B cell (primary cell): Measurements from ENCODE around the gene IGF2BP3. TPM values are rescaled to one million over a fixed set of nuclear protein-coding genes. Genes with fewer than 3 reads are reported as not detected.

ENCODE experiments used
- ATAC-seq: fragments of 200-7000 bp; cut with Tn5 transposase; one replicate; pipeline ENCODE4 v1.10.0; 2021; ENCODE audit warnings: low read depth, mild to moderate bottlenecking, moderate number of reproducible peaks, moderate library complexity
- CTCF ChIA-PET: fragments of 350-600 bp; sonication (Branson Sonifier 250); formaldehyde crosslinking; loops from one replicate; lab custom pipeline; 2021; ENCODE audit warnings: antibody characterized with exemption, inconsistent platforms; lab: Charles Lee
- POLR2A ChIA-PET: fragments of 350-600 bp; sonication (Branson Sonifier 250); formaldehyde crosslinking; loops from one replicate; lab custom pipeline; 2021; ENCODE audit warnings: antibody characterized with exemption; lab: Charles Lee
- DNase-seq: peaks from one replicate; pipeline ENCODE4 v3.0.0; 2013
- H2AFZ ChIP-seq: 2 replicates; pipeline ENCODE4 v1.6.1; 2012; ENCODE audit warnings: mild to moderate bottlenecking, low read depth, low read length; ENCODE audit not compliant: insufficient read depth, poor library complexity, severe bottlenecking
- H3K27ac ChIP-seq, 2 donors: 1 replicate in 1 of 2; 2 replicates in 1 of 2; pipeline ENCODE4 v1.5.1; 2012 to 2013; ENCODE audit warnings: low read length in 2 of 2, mild to moderate bottlenecking in 2 of 2, moderate library complexity in 1 of 2
- H3K27me3 ChIP-seq, 4 experiments: fragments of 200-600 bp in 1 of 4; sonication (generic) in 1 of 4; replicated peaks in 1 of 4; 1 replicate in 2 of 4; 2 replicates in 2 of 4; pipeline versions ENCODE4 v1.6.1 to v1.7.0; 2013 to 2016; ENCODE audit warnings: low read length in 3 of 4, mild to moderate bottlenecking in 2 of 4, mixed read lengths in 1 of 4, moderate library complexity in 1 of 4; ENCODE audit not compliant: insufficient read depth in 4 of 4, control insufficient read depth in 3 of 4; ENCODE audit errors: control extremely low read depth in 1 of 4
- H3K36me3 ChIP-seq, 2 experiments: replicated peaks in 1 of 2; 1 replicate in 1 of 2; 2 replicates in 1 of 2; pipeline versions ENCODE4 v1.6.1 to v1.7.1; 2013; ENCODE audit warnings: low read length in 1 of 2; ENCODE audit not compliant: insufficient read depth in 2 of 2, control insufficient read depth in 1 of 2; ENCODE audit errors: control extremely low read depth in 1 of 2, extremely low read depth in 1 of 2
- H3K4me1 ChIP-seq, 2 donors: fragments of 200-600 bp in 1 of 2; sonication (generic) in 1 of 2; 1 replicate in 1 of 2; 2 replicates in 1 of 2; pipeline versions ENCODE4 v1.5.1 to v1.6.1; 2013 to 2017; ENCODE audit warnings: low read length in 2 of 2; ENCODE audit not compliant: control insufficient read depth in 2 of 2, insufficient read depth in 2 of 2
- H3K4me2 ChIP-seq: replicated peaks from 2 replicates; pipeline ENCODE3; 2012; ENCODE audit warnings: mild to moderate bottlenecking, low read depth, low read length; ENCODE audit not compliant: poor library complexity, severe bottlenecking
- H3K4me3 ChIP-seq, 5 experiments: fragments of 200-600 bp in 1 of 5; sonication (generic) in 1 of 5; 1 replicate in 3 of 5; 2 replicates in 2 of 5; pipeline versions ENCODE4 v1.5.1 to v1.7.0; 2011 to 2016; ENCODE audit warnings: low read length in 4 of 5, mild to moderate bottlenecking in 4 of 5, low read depth in 2 of 5, control low read depth in 1 of 5, moderate library complexity in 1 of 5; ENCODE audit not compliant: insufficient read depth in 1 of 5; ENCODE audit errors: control extremely low read depth in 1 of 5, extremely low read depth in 1 of 5
- H3K79me2 ChIP-seq: fragments of 200-600 bp; sonication (generic); one replicate; pipeline ENCODE4 v1.6.0; 2016; ENCODE audit warnings: low read length; ENCODE audit not compliant: control insufficient read depth, insufficient read depth
- H3K9ac ChIP-seq: fragments of 200-600 bp; sonication (generic); 2 replicates; pipeline ENCODE4 v1.6.1; 2017; ENCODE audit warnings: mild to moderate bottlenecking, low read length, moderate library complexity
- H3K9me3 ChIP-seq, 3 donors: one replicate each; pipeline versions ENCODE4 v1.6.1 to v1.7.1; 2013; ENCODE audit warnings: low read length in 2 of 3; ENCODE audit not compliant: control insufficient read depth in 2 of 3, insufficient read depth in 1 of 3; ENCODE audit errors: control extremely low read depth in 1 of 3
- H4K20me1 ChIP-seq: 2 replicates; pipeline ENCODE4 v1.6.0; 2012; ENCODE audit warnings: mild to moderate bottlenecking, low read length; ENCODE audit not compliant: insufficient read depth, control insufficient read depth, poor library complexity, severe bottlenecking
- H3K27ac Mint-ChIP-seq: one replicate; pipeline ENCODE4 v1.8.0; 2021; ENCODE audit warnings: mixed read lengths
- H3K27me3 Mint-ChIP-seq: one replicate; pipeline ENCODE4 v1.8.0; 2021; ENCODE audit warnings: mixed read lengths
- H3K4me1 Mint-ChIP-seq: one replicate; pipeline ENCODE4 v1.8.0; 2021; ENCODE audit warnings: mixed read lengths
- H3K4me3 Mint-ChIP-seq: one replicate; pipeline ENCODE4 v1.8.0; 2021; ENCODE audit warnings: mixed read lengths
- H3K9me3 Mint-ChIP-seq: one replicate; pipeline ENCODE4 v1.8.0; 2022; ENCODE audit warnings: mixed read lengths; ENCODE audit not compliant: insufficient read depth
- CTCF ChIP-seq: fragments of 200-600 bp; IDR thresholded peaks from one replicate; pipeline ENCODE4 v1.8.0; 2022; ENCODE audit warnings: antibody characterized with exemption, mild to moderate bottlenecking
- EZH2 ChIP-seq: IDR thresholded peaks from 2 replicates; pipeline ENCODE4 v1.6.1; 2012; ENCODE audit warnings: borderline replicate concordance, low read depth, mild to moderate bottlenecking, moderate library complexity, low read length; ENCODE audit not compliant: insufficient read depth, poor library complexity, severe bottlenecking
- WGBS: methylation state at CpG from one replicate; pipeline ENCODE4 v1.1.5; 2013; ENCODE audit warnings: missing lambda C conversion rate; ENCODE audit not compliant: insufficient coverage; 5-methylcytosine and 5-hydroxymethylcytosine counted together
- intact Hi-C: fragments of 100-400 bp; cut with micrococcal nuclease; formaldehyde crosslinking; loops from one replicate; pipeline ENCODE4 v1.10.0; 2022
- polyA plus RNA-seq: library from polyadenylated mRNA; depleted of rRNA; stranded (reverse); fragments of >200 nt; gene quantifications from 2 replicates; pipeline ENCODE4 v1.2.3, GENCODE V29; 2012
- total RNA-seq, 2 donors: library from RNA; stranded (reverse); fragments of 120-200 nt in 1 of 2; gene quantifications; 1 replicate in 1 of 2; 2 replicates in 1 of 2; pipeline versions ENCODE4 v1.2.3 to v1.2.4, GENCODE V29; 2013 to 2022

The IGF2BP3 gene
- total and polyA plus RNA-seq, 2 donors (not counting 1 experiment from before 2014, with no cell fraction given) = 0.63 to 10.0 TPM

- Histone ChIP-seq H3K36me3 (no peaks in the 10 kb centered on the region), H3K9ac (no peak overlapping the region), H3K27me3 (peaks cover 0 to 6% (median 0%) of the 10 kb centered on the region in 4 experiments), H3K9me3 (no peaks in the 10 kb centered on the region), H3K27ac (no peak overlapping the region), H3K4me3 (no peak overlapping the region), H3K4me2 (no peak overlapping the region), H3K4me1 (no peaks in the 10 kb centered on the region), H3K79me2 (no peaks in the 10 kb centered on the region), H4K20me1 (no peaks in the 10 kb centered on the region), H2AFZ (no peak overlapping the region)
- intact Hi-C loops = no loop called here
- TF ChIP-seq CTCF (no peak), EZH2 (no peak)
- no peak for ATAC-seq
- no peak overlapping the region for H3K4me3 Mint-ChIP-seq
- CTCF ChIA-PET = interaction anchor here (0.5 to 2.6 kb wide), 4 partner anchors 13 to 29 kb away, joined by 3 to 6 read pairs (median 5); no protein-coding TSS in a partner anchor
- 97% methylated on average over 4 of the region's 9 CpGs for WGBS
- no peaks in the 10 kb centered on the region for H3K9me3 Mint-ChIP-seq
- peaks cover 6% of the 10 kb centered on the region for H3K27me3 Mint-ChIP-seq
- H3K4me1 Mint-ChIP-seq = no peaks in the 10 kb centered on the region
- POLR2A ChIA-PET = no interaction called here
- no peak for DNase-seq
- H3K27ac Mint-ChIP-seq = no peak overlapping the region
Measured at GRCh38 chr7:23290993-23291392, 179.3 kb downstream of the IGF2BP3 start.

- intact Hi-C loops = no loop called here
- no peak overlapping the region for H3K9ac ChIP-seq
- no peaks in the 10 kb centered on the region for H3K27me3 ChIP-seq
- Mint-ChIP-seq H3K4me3 (no peak overlapping the region), H3K9me3 (no peaks in the 10 kb centered on the region), H3K27me3 (peaks cover 6% of the 10 kb centered on the region), H3K27ac (no peak overlapping the region), H3K4me1 (no peaks in the 10 kb centered on the region)
- ChIA-PET POLR2A (no interaction called here), CTCF (interaction anchor here (0.8 kb wide), 1 partner anchor 10 kb away, joined by 4 read pairs; no protein-coding TSS in a partner anchor)
- H2AFZ ChIP-seq = peak overlapping the region; percentile 27
- H3K9me3 ChIP-seq = no peaks in the 10 kb centered on the region
- no peaks in the 10 kb centered on the region for H3K79me2 ChIP-seq
- no peak overlapping the region for H3K4me3 ChIP-seq
- H3K27ac ChIP-seq = no peak overlapping the region
- H3K4me1 ChIP-seq = no peaks in the 10 kb centered on the region
- no peak overlapping the region for H3K4me2 ChIP-seq
- TF ChIP-seq EZH2 (no peak), CTCF (no peak)
- WGBS = 71% methylated on average over 4 of the region's 5 CpGs
- H3K36me3 ChIP-seq = no peaks in the 10 kb centered on the region
- no peaks in the 10 kb centered on the region for H4K20me1 ChIP-seq
- ATAC-seq (no peak), DNase-seq (no peak)
Measured at GRCh38 chr7:23287612-23288011, 182.7 kb downstream of the IGF2BP3 start.
